H9 (cell line): ENCODE data around the gene DIS3L2. TPM values are rescaled to one million over a fixed set of nuclear protein-coding genes. Genes with fewer than 3 reads are reported as not detected.

Source experiments
- DNase-seq: peaks from one replicate; pipeline ENCODE4 v3.0.0-alpha.2; 2017
- H2AFZ ChIP-seq: one replicate; pipeline ENCODE4 v1.6.1; 2013; ENCODE audit warnings: mild to moderate bottlenecking, low read length, control low read depth, moderate library complexity
- H2AK5ac ChIP-seq: 2 replicates; pipeline ENCODE4 v1.6.1; 2013; ENCODE audit warnings: low read length, control low read depth, mixed read lengths; ENCODE audit not compliant: insufficient read length
- H2BK120ac ChIP-seq: one replicate; pipeline ENCODE4 v1.6.1; 2013; ENCODE audit warnings: low read depth, mild to moderate bottlenecking, low read length, control low read depth, inconsistent platforms; ENCODE audit not compliant: poor library complexity, severe bottlenecking
- H2BK12ac ChIP-seq: 2 replicates; pipeline ENCODE4 v1.6.1; 2013; ENCODE audit warnings: low read length, control low read depth, mixed read lengths, low read depth; ENCODE audit not compliant: insufficient read length
- H2BK15ac ChIP-seq: 2 replicates; pipeline ENCODE4 v1.6.1; 2013; ENCODE audit warnings: low read depth, low read length, control low read depth
- H2BK20ac ChIP-seq: one replicate; pipeline ENCODE4 v1.6.1; 2013; ENCODE audit warnings: low read depth, mild to moderate bottlenecking, low read length, control low read depth, inconsistent platforms; ENCODE audit not compliant: poor library complexity, severe bottlenecking
- H2BK5ac ChIP-seq: 2 replicates; pipeline ENCODE4 v1.6.1; 2013; ENCODE audit warnings: low read length, control low read depth, mixed read lengths; ENCODE audit not compliant: insufficient read length
- H3K14ac ChIP-seq: 2 replicates; pipeline ENCODE4 v1.6.1; 2013; ENCODE audit warnings: low read length, control low read depth; ENCODE audit not compliant: insufficient read depth
- H3K18ac ChIP-seq: 2 replicates; pipeline ENCODE4 v1.6.1; 2013; ENCODE audit warnings: low read depth, mild to moderate bottlenecking, mixed read lengths, low read length, control low read depth; ENCODE audit not compliant: insufficient read length
- H3K23ac ChIP-seq: 2 replicates; pipeline ENCODE4 v1.6.1; 2013; ENCODE audit warnings: low read length, control low read depth, mixed read lengths, low read depth; ENCODE audit not compliant: insufficient read length
- H3K23me2 ChIP-seq: 2 replicates; pipeline ENCODE4 v1.6.1; 2013; ENCODE audit warnings: low read depth, mild to moderate bottlenecking, mixed read lengths, low read length, control low read depth; ENCODE audit not compliant: insufficient read length, poor library complexity, severe bottlenecking
- H3K27ac ChIP-seq: 2 replicates; pipeline ENCODE4 v1.5.1; 2013; ENCODE audit warnings: low read length, control low read depth, mixed read lengths, low read depth; ENCODE audit not compliant: insufficient read length
- H3K27me3 ChIP-seq: 2 replicates; pipeline ENCODE4 v1.6.1; 2013; ENCODE audit warnings: low read length, control low read depth, inconsistent platforms; ENCODE audit not compliant: insufficient read depth
- H3K4ac ChIP-seq: 2 replicates; pipeline ENCODE4 v1.6.1; 2013; ENCODE audit warnings: low read depth, mild to moderate bottlenecking, control low read depth, inconsistent platforms, low read length, moderate library complexity
- H3K4me1 ChIP-seq: 2 replicates; pipeline ENCODE4 v1.6.1; 2013; ENCODE audit warnings: low read length, control low read depth, inconsistent platforms; ENCODE audit not compliant: insufficient read depth
- H3K4me2 ChIP-seq: 2 replicates; pipeline ENCODE4 v1.6.1; 2013; ENCODE audit warnings: low read length, control low read depth, mixed read lengths; ENCODE audit not compliant: insufficient read length, insufficient read depth
- H3K56ac ChIP-seq: 2 replicates; pipeline ENCODE4 v1.6.1; 2013; ENCODE audit warnings: low read depth, mild to moderate bottlenecking, mixed read lengths, low read length, control low read depth; ENCODE audit not compliant: insufficient read length
- H3K79me1 ChIP-seq: 2 replicates; pipeline ENCODE4 v1.6.1; 2013; ENCODE audit warnings: low read depth, mild to moderate bottlenecking, moderate library complexity, low read length, control low read depth, inconsistent platforms; ENCODE audit not compliant: insufficient read depth, poor library complexity, severe bottlenecking
- H3K79me2 ChIP-seq: 2 replicates; pipeline ENCODE4 v1.6.1; 2013; ENCODE audit warnings: low read length, control low read depth, inconsistent platforms; ENCODE audit not compliant: insufficient read depth
- H3K9ac ChIP-seq: 2 replicates; pipeline ENCODE4 v1.6.1; 2013; ENCODE audit warnings: low read length, control low read depth, mixed read lengths; ENCODE audit not compliant: insufficient read length; ENCODE audit errors: extremely low read depth
- H3K9me3 ChIP-seq: one replicate; pipeline ENCODE4 v1.6.1; 2013; ENCODE audit warnings: low read depth, low read length, inconsistent platforms; ENCODE audit not compliant: control insufficient read depth
- H3T11ph ChIP-seq: one replicate; pipeline ENCODE4 v1.6.1; 2013; ENCODE audit warnings: mild to moderate bottlenecking, low read length, control low read depth, inconsistent platforms
- H4K20me1 ChIP-seq: one replicate; pipeline ENCODE4 v1.6.1; 2013; ENCODE audit not compliant: control insufficient read depth, insufficient read length, insufficient read depth
- H4K5ac ChIP-seq: 2 replicates; pipeline ENCODE4 v1.6.1; 2013; ENCODE audit warnings: low read depth, mild to moderate bottlenecking, mixed read lengths, low read length, control low read depth; ENCODE audit not compliant: insufficient read length
- H4K8ac ChIP-seq: replicated peaks from 2 replicates; pipeline ENCODE4 v1.6.1; 2013; ENCODE audit warnings: low read length, control low read depth, mixed read lengths, low read depth; ENCODE audit not compliant: insufficient read length
- H4K91ac ChIP-seq: 2 replicates; pipeline ENCODE4 v1.6.1; 2013; ENCODE audit warnings: low read depth, mild to moderate bottlenecking, moderate library complexity, mixed read lengths, low read length, control low read depth; ENCODE audit not compliant: insufficient read length
- H3K27ac Mint-ChIP-seq, 3 experiments: 2 replicates in 2 of 3; 3 replicates in 1 of 3; pipeline ENCODE4 v1.8.0; 2020 to 2021; ENCODE audit warnings: mixed read lengths in 3 of 3, mild to moderate bottlenecking in 1 of 3, moderate library complexity in 1 of 3
- H3K27me3 Mint-ChIP-seq: 2 replicates; pipeline ENCODE4 v1.8.0; 2021; ENCODE audit warnings: low read depth, mild to moderate bottlenecking, moderate library complexity, mixed read lengths
- H3K36me3 Mint-ChIP-seq, 3 experiments: 2 replicates in 2 of 3; 3 replicates in 1 of 3; pipeline ENCODE4 v1.8.0; 2020 to 2021; ENCODE audit warnings: low read depth in 3 of 3, mixed read lengths in 3 of 3; ENCODE audit not compliant: insufficient read depth in 1 of 3
- H3K4me1 Mint-ChIP-seq, 2 experiments: 2 replicates each; pipeline ENCODE4 v1.8.0; 2020; ENCODE audit warnings: mixed read lengths in 2 of 2
- H3K4me3 Mint-ChIP-seq, 2 experiments: 2 replicates in 1 of 2; 3 replicates in 1 of 2; pipeline ENCODE4 v1.8.0; 2020 to 2021; ENCODE audit warnings: mild to moderate bottlenecking in 2 of 2, mixed read lengths in 2 of 2, moderate library complexity in 1 of 2
- H3K9me3 Mint-ChIP-seq, 2 experiments: 2 replicates in 1 of 2; 3 replicates in 1 of 2; pipeline ENCODE4 v1.8.0; 2020; ENCODE audit warnings: mild to moderate bottlenecking in 2 of 2, mixed read lengths in 2 of 2, moderate library complexity in 1 of 2
- CTCF ChIP-seq: fragments of 200-600 bp; sonication (generic); conservative IDR thresholded peaks from 3 replicates; pipeline ENCODE4 v1.8.0; 2021; ENCODE audit warnings: antibody characterized with exemption, mild to moderate bottlenecking
- WGBS: extraction: QIAGEN DNeasy Blood & Tissue Kit; methylation state at CpG from one replicate; pipeline ENCODE4 v1.1.7; 2013; ENCODE audit warnings: missing lambda C conversion rate, low lambda C conversion rate, mixed read lengths; ENCODE audit not compliant: insufficient read length; ENCODE audit errors: extremely low coverage; 5-methylcytosine and 5-hydroxymethylcytosine counted together
- total RNA-seq: library from RNA; stranded (reverse); gene quantifications from 2 replicates; pipeline ENCODE4 v1.2.1, GENCODE V29; 2021

Gene DIS3L2
- total RNA-seq, 1 experiment from 2014 or later = 28.1 TPM

- no peak for DNase-seq
- H3K79me1 ChIP-seq = no peaks in the 10 kb centered on the region
- no CpG with 5 or more reads among the region's 3 CpGs for WGBS
Measured at GRCh38 chr2:231923010-231923344, 38.5 kb upstream of the DIS3L2 start.

More at GRCh38 chr2:231923010-231923344, 38.5 kb upstream of the DIS3L2 start:
- H2AFZ ChIP-seq = no peak overlapping the region
- H2BK12ac ChIP-seq = no peak overlapping the region
- no peaks in the 10 kb centered on the region; the same call in 1 of the 2 replicates for H3K4me1 ChIP-seq
- peaks cover 17 to 20% of the 10 kb centered on the region in 2 experiments for H3K4me1 Mint-ChIP-seq
- no peak overlapping the region for H2AK5ac ChIP-seq
- H3K23ac ChIP-seq = no peak overlapping the region
- H3K23me2 ChIP-seq = peaks cover 21% of the 10 kb centered on the region
- TF ChIP-seq CTCF = no peak
- no peak overlapping the region for H2BK5ac ChIP-seq
- no peak overlapping the region for H3K27ac Mint-ChIP-seq
- H4K8ac ChIP-seq = no peak overlapping the region
- H3K79me2 ChIP-seq = no peaks in the 10 kb centered on the region
- H3K4me2 ChIP-seq = no peak overlapping the region
- no peaks in the 10 kb centered on the region for H3K9me3 ChIP-seq
- peaks cover 20% of the 10 kb centered on the region; the same call in 1 of the 2 replicates for H3K27me3 ChIP-seq
- no peaks in the 10 kb centered on the region for H4K20me1 ChIP-seq
- no peak overlapping the region for H2BK20ac ChIP-seq
- H3K27ac ChIP-seq = no peak overlapping the region
- H3K4ac ChIP-seq = no peak overlapping the region
- no peak overlapping the region for H4K5ac ChIP-seq
- H3T11ph ChIP-seq = no peak overlapping the region
- no peak overlapping the region for H3K9ac ChIP-seq
- no peaks in the 10 kb centered on the region for H3K9me3 Mint-ChIP-seq
- no peak overlapping the region for H3K18ac ChIP-seq
- H2BK15ac ChIP-seq = no peak overlapping the region
- H3K14ac ChIP-seq = no peak overlapping the region
- no peak overlapping the region for H2BK120ac ChIP-seq
- peaks cover 43% of the 10 kb centered on the region for H3K27me3 Mint-ChIP-seq
- no peak overlapping the region for H4K91ac ChIP-seq
- no peak overlapping the region for H3K4me3 Mint-ChIP-seq
- H3K36me3 Mint-ChIP-seq = no peaks in the 10 kb centered on the region
- no peak overlapping the region for H3K56ac ChIP-seq
